Endometrium (tissue), 2 donors: ENCODE data around the gene PALLD.

ENCODE experiments used
- FAIRE-seq: peaks from 2 replicates; lab custom pipeline; 2012; peaks lifted over from hg19 to GRCh38; lab: Jason Lieb, UNC
- donor health status: control.
- donor health status: control.

PALLD gene

GRCh38 chr4:168622600-168622999 is 125.7 kb downstream of the PALLD start:
- FAIRE-seq, result no peak

GRCh38 chr4:168623011-168623410 is 126.2 kb downstream of the PALLD start:
- no peak for FAIRE-seq

- no peak for FAIRE-seq
Measured at GRCh38 chr4:168623484-168623883, 126.6 kb downstream of the PALLD start.

GRCh38 chr4:168628251-168628650 is 131.4 kb downstream of the PALLD start:
- no peak for FAIRE-seq

- FAIRE-seq, result no peak
Measured at GRCh38 chr4:168629566-168629965, 132.7 kb downstream of the PALLD start.

GRCh38 chr4:168630445-168631187 is 133.8 kb downstream of the PALLD start:
- peak; percentile 70 for FAIRE-seq

GRCh38 chr4:168631241-168632162 is 134.7 kb downstream of the PALLD start:
- peak; percentile 37 for FAIRE-seq

GRCh38 chr4:168632301-168632725 is 135.5 kb downstream of the PALLD start:
- FAIRE-seq, result no peak

- no peak for FAIRE-seq
Measured at GRCh38 chr4:168633064-168633463, 136.2 kb downstream of the PALLD start.

- peak; percentile 8 for FAIRE-seq
Measured at GRCh38 chr4:168633496-168633895, 136.6 kb downstream of the PALLD start.

GRCh38 chr4:168634276-168634802 is 137.5 kb downstream of the PALLD start:
- FAIRE-seq, result no peak

GRCh38 chr4:168636040-168636439 is 139.2 kb downstream of the PALLD start:
- FAIRE-seq, result no peak

GRCh38 chr4:168636506-168637196 is 139.8 kb downstream of the PALLD start:
- no peak for FAIRE-seq

- FAIRE-seq, result peak; percentile 99
Measured at GRCh38 chr4:168637872-168638756, 141.3 kb downstream of the PALLD start.

GRCh38 chr4:168639914-168640313 is 143.1 kb downstream of the PALLD start:
- no peak for FAIRE-seq

- no peak for FAIRE-seq
Measured at GRCh38 chr4:168641811-168642140, 144.9 kb downstream of the PALLD start.

- FAIRE-seq, result no peak
Measured at GRCh38 chr4:168642591-168642990, 145.7 kb downstream of the PALLD start.

- peak; percentile 43 for FAIRE-seq
Measured at GRCh38 chr4:168643111-168643795, 146.4 kb downstream of the PALLD start.

GRCh38 chr4:168643796-168644159 is 146.9 kb downstream of the PALLD start:
- no peak for FAIRE-seq

- no peak for FAIRE-seq
Measured at GRCh38 chr4:168646001-168646768, 149.3 kb downstream of the PALLD start.
